Measurements from ENCODE around the gene GNG4.

Gene GNG4

GRCh38 chr1:235669277-235669676 is 19.7 kb upstream of the GNG4 start:
- no peak overlapping the region for H3K4me3 ChIP-seq (ENCODE audit: low read depth, low read length)
- TF ChIP-seq CTCF (IDR thresholded peaks at IDR 0.05; ENCODE audit: low read depth, low read length, missing control alignments) = no peak
- no peak for DNase-seq (ENCODE audit: low read depth)
- in situ Hi-C loops (cut with HindIII; ENCODE audit: low sequenced_read_pairs) = no loop called here

GRCh38 chr1:235663628-235664027 is 14.0 kb upstream of the GNG4 start:
- in situ Hi-C loops (cut with HindIII; ENCODE audit: low sequenced_read_pairs) = no loop called here

DNA sequence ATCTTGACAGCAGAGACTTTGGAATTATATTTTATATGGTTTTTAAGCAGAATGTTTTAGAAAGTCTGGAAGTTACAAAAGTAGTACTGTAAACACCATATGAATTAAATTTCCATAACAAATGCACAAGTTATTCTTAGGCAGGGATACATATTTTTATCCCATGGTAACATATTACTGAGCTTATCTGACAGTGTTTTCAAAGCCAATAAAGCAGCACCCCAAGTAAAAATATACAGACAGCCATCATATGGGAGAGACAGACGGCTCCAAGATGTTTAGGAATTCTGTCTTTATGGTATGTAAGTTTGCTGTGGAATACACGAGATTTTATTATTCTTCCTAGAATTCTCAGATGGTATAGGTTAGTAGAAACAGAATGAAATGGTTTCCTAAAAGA is 12.0 kb upstream of the GNG4 start:
- TF ChIP-seq CTCF (IDR thresholded peaks at IDR 0.05; ENCODE audit: low read depth, low read length, missing control alignments) = no peak
- in situ Hi-C loops (cut with HindIII; ENCODE audit: low sequenced_read_pairs) = no loop called here

More at GRCh38 chr1:235663628-235664027, 14.0 kb upstream of the GNG4 start:
- no peak for TF ChIP-seq CTCF (IDR thresholded peaks at IDR 0.05; ENCODE audit: low read depth, low read length, missing control alignments)
- H3K4me3 ChIP-seq (ENCODE audit: low read depth, low read length) = no peak overlapping the region
- DNase-seq (ENCODE audit: low read depth) = no peak

GRCh38 chr1:235659186-235659771 is 9.7 kb upstream of the GNG4 start:
- in situ Hi-C loops (cut with HindIII; ENCODE audit: low sequenced_read_pairs) = no loop called here
- no peak for DNase-seq (ENCODE audit: low read depth)
- TF ChIP-seq CTCF (IDR thresholded peaks at IDR 0.05; ENCODE audit: low read depth, low read length, missing control alignments) = no peak
- H3K4me3 ChIP-seq (ENCODE audit: low read depth, low read length) = no peak overlapping the region

More for the DNA sequence above, 12.0 kb upstream of the GNG4 start:
- no peak overlapping the region for H3K4me3 ChIP-seq (ENCODE audit: low read depth, low read length)
- no peak for DNase-seq (ENCODE audit: low read depth)

GRCh38 chr1:235657747-235658526 is 8.4 kb upstream of the GNG4 start:
- in situ Hi-C loops (cut with HindIII; ENCODE audit: low sequenced_read_pairs) = no loop called here
- no peak overlapping the region for H3K4me3 ChIP-seq (ENCODE audit: low read depth, low read length)
- DNase-seq (ENCODE audit: low read depth) = no peak
- TF ChIP-seq CTCF (IDR thresholded peaks at IDR 0.05; ENCODE audit: low read depth, low read length, missing control alignments) = no peak

DNA sequence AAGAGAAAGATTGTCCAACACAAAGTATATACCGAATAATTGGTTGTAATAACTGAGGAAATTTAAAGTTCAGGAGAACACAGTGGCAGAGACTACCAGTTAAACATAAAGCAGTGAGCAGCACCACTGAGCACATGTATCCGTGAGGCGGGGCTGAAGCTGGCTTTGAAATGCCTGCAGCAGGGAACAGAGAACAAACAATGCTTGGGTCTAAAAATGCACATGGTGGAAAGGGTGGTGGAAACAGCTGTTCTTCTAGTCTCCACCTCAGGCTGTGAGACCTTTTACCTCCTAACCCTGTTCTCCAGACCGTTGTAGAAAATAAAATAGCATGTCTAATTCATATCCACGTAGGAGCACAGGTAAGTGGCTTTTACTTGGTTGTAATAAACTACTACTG is 7.7 kb upstream of the GNG4 start:
- in situ Hi-C loops (cut with HindIII; ENCODE audit: low sequenced_read_pairs) = no loop called here
- no peak for TF ChIP-seq CTCF (IDR thresholded peaks at IDR 0.05; ENCODE audit: low read depth, low read length, missing control alignments)
- DNase-seq (ENCODE audit: low read depth) = no peak
- no peak overlapping the region for H3K4me3 ChIP-seq (ENCODE audit: low read depth, low read length)

All from astrocyte of the cerebellum (primary cell).